ENCODE data around the gene SLC30A2.

- TF ChIP-seq, protein P1, sequence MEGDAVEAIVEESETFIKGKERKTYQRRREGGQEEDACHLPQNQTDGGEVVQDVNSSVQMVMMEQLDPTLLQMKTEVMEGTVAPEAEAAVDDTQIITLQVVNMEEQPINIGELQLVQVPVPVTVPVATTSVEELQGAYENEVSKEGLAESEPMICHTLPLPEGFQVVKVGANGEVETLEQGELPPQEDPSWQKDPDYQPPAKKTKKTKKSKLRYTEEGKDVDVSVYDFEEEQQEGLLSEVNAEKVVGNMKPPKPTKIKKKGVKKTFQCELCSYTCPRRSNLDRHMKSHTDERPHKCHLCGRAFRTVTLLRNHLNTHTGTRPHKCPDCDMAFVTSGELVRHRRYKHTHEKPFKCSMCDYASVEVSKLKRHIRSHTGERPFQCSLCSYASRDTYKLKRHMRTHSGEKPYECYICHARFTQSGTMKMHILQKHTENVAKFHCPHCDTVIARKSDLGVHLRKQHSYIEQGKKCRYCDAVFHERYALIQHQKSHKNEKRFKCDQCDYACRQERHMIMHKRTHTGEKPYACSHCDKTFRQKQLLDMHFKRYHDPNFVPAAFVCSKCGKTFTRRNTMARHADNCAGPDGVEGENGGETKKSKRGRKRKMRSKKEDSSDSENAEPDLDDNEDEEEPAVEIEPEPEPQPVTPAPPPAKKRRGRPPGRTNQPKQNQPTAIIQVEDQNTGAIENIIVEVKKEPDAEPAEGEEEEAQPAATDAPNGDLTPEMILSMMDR (IDR thresholded peaks at IDR 0.05; ENCODE audit: insufficient read depth, low read length) = no peak
- TF ChIP-seq, protein P2, sequence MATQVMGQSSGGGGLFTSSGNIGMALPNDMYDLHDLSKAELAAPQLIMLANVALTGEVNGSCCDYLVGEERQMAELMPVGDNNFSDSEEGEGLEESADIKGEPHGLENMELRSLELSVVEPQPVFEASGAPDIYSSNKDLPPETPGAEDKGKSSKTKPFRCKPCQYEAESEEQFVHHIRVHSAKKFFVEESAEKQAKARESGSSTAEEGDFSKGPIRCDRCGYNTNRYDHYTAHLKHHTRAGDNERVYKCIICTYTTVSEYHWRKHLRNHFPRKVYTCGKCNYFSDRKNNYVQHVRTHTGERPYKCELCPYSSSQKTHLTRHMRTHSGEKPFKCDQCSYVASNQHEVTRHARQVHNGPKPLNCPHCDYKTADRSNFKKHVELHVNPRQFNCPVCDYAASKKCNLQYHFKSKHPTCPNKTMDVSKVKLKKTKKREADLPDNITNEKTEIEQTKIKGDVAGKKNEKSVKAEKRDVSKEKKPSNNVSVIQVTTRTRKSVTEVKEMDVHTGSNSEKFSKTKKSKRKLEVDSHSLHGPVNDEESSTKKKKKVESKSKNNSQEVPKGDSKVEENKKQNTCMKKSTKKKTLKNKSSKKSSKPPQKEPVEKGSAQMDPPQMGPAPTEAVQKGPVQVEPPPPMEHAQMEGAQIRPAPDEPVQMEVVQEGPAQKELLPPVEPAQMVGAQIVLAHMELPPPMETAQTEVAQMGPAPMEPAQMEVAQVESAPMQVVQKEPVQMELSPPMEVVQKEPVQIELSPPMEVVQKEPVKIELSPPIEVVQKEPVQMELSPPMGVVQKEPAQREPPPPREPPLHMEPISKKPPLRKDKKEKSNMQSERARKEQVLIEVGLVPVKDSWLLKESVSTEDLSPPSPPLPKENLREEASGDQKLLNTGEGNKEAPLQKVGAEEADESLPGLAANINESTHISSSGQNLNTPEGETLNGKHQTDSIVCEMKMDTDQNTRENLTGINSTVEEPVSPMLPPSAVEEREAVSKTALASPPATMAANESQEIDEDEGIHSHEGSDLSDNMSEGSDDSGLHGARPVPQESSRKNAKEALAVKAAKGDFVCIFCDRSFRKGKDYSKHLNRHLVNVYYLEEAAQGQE (IDR thresholded peaks at IDR 0.05; ENCODE audit: insufficient replicate concordance, low read depth) = no peak
- TF ChIP-seq GABPA (IDR thresholded peaks at IDR 0.05; ENCODE audit: low read depth) = no peak
These were observed 24.5 kb upstream of the SLC30A2 start for GRCh38 chr1:26070296-26070962.

Measured in HL-60 (cell line).